Smooth muscle cell (in vitro differentiated cells): ENCODE data around the gene COL20A1. TPM values are rescaled to one million over a fixed set of nuclear protein-coding genes. Genes with fewer than 3 reads are reported as not detected.

Source experiments
- DNase-seq: peaks from one replicate; lab custom pipeline; 2025; ENCODE audit not compliant: unreplicated experiment; lab: John Stamatoyannopoulos, UW
- H2AFZ ChIP-seq: fragments of 200-600 bp; sonication (generic); 2 replicates; pipeline ENCODE4 v1.6.0; 2016; ENCODE audit warnings: antibody characterized with exemption, low read depth, mild to moderate bottlenecking
- H3F3A ChIP-seq: fragments of 200-600 bp; sonication (generic); 2 replicates; pipeline ENCODE4 v1.6.0; 2017; ENCODE audit warnings: antibody characterized with exemption, low read depth
- H3K27ac ChIP-seq: fragments of 200-600 bp; sonication (generic); 2 replicates; pipeline ENCODE4 v1.5.1; 2016; ENCODE audit warnings: low read depth, mild to moderate bottlenecking
- H3K27me3 ChIP-seq: fragments of 200-600 bp; sonication (generic); 2 replicates; pipeline ENCODE4 v1.6.1; 2016; ENCODE audit warnings: low read depth, mild to moderate bottlenecking
- H3K36me3 ChIP-seq: fragments of 200-600 bp; sonication (generic); 2 replicates; pipeline ENCODE4 v1.5.1; 2016; ENCODE audit warnings: low read depth
- H3K4me1 ChIP-seq: fragments of 200-600 bp; sonication (generic); 2 replicates; pipeline ENCODE4 v1.5.1; 2016; ENCODE audit warnings: low read depth
- H3K4me2 ChIP-seq: fragments of 200-600 bp; sonication (generic); 2 replicates; pipeline ENCODE4 v1.6.0; 2016; ENCODE audit warnings: mild to moderate bottlenecking
- H3K4me3 ChIP-seq: fragments of 200-600 bp; sonication (generic); 2 replicates; pipeline ENCODE4 v1.5.1; 2016; ENCODE audit warnings: mild to moderate bottlenecking
- H3K79me2 ChIP-seq: fragments of 200-600 bp; sonication (generic); 2 replicates; pipeline ENCODE4 v1.6.0; 2016; ENCODE audit warnings: low read depth, mild to moderate bottlenecking
- H3K9ac ChIP-seq: fragments of 200-600 bp; sonication (generic); 2 replicates; pipeline ENCODE4 v1.6.0; 2016; ENCODE audit warnings: low read depth
- H3K9me3 ChIP-seq: fragments of 200-600 bp; sonication (generic); replicated peaks from 2 replicates; pipeline ENCODE4 v1.5.1; 2016; ENCODE audit warnings: low read depth
- H4K20me1 ChIP-seq: fragments of 200-600 bp; sonication (generic); 2 replicates; pipeline ENCODE4 v1.6.0; 2016; ENCODE audit warnings: low read depth
- WGBS: methylation state at CpG from one replicate; pipeline ENCODE4 v1.1.7; 2016; ENCODE audit warnings: low lambda C conversion rate; 5-methylcytosine and 5-hydroxymethylcytosine counted together
- polyA plus RNA-seq: library from polyadenylated mRNA; unstranded; fragments of >200 nt; fragmentation: Nextera tagmentation; extraction: Ambion mirVana; gene quantifications from 2 replicates; pipeline ENCODE4 v1.2.1, GENCODE V29; 2016
- total RNA-seq: library from RNA; depleted of rRNA; stranded (reverse); fragments of >200 nt; gene quantifications from 2 replicates; pipeline ENCODE4 v1.2.3, GENCODE V29; 2014
- TF ChIP-seq, protein P1 (sequence below): fragments of 200-600 bp; sonication (generic); IDR thresholded peaks from 2 replicates; pipeline ENCODE4 v1.5.1; 2017; ENCODE audit warnings: borderline replicate concordance, mild to moderate bottlenecking, antibody characterized with exemption; ENCODE audit not compliant: insufficient read depth, poor library complexity, severe bottlenecking

COL20A1 gene
- total and polyA plus RNA-seq, 2 experiments from 2014 or later = 0.23 to 0.36 TPM

DNA sequence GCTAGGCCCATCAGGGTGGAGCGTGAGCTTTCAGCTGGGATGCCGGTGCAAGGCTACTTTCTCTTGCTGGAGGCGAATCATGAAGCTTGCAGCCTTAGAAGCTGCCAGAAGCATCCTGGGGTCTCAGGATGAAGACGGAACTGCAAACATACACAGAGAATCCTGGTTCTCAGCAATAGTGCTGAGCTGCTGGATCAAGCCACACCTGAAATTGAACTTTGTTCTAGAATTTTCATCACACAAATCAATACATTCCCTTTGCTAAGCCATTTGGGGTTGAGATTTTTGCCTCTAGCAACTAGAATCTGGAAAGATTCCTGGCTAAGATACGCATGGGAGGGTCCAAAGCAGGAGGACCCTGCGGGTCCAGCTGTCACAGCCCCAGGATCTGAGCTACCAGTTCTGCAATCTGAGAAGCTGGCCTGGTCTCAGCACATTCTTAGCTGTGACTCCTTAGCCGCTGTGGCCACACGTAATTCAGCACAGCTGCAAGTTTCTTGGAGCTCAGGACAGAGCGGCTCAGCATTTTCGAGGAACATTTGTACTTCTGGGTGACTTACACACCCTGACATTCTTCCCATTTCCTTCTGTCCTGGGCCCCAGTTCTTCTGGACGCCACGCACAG lies 27.0 kb upstream of the COL20A1 start:
- no peaks in the 10 kb centered on the region for H3K27me3 ChIP-seq
- WGBS = 87% methylated on average over 12 of the region's 12 CpGs
- H2AFZ ChIP-seq = no peak overlapping the region
- peaks cover 4% of the 10 kb centered on the region for H3F3A ChIP-seq
- H3K4me1 ChIP-seq = peaks cover 15% of the 10 kb centered on the region
- no peak overlapping the region for H3K9ac ChIP-seq
- no peaks in the 10 kb centered on the region for H3K79me2 ChIP-seq
- no peak for DNase-seq
- no peaks in the 10 kb centered on the region for H4K20me1 ChIP-seq
- no peak overlapping the region for H3K4me3 ChIP-seq
- H3K36me3 ChIP-seq = no peaks in the 10 kb centered on the region
- TF ChIP-seq, protein P1, sequence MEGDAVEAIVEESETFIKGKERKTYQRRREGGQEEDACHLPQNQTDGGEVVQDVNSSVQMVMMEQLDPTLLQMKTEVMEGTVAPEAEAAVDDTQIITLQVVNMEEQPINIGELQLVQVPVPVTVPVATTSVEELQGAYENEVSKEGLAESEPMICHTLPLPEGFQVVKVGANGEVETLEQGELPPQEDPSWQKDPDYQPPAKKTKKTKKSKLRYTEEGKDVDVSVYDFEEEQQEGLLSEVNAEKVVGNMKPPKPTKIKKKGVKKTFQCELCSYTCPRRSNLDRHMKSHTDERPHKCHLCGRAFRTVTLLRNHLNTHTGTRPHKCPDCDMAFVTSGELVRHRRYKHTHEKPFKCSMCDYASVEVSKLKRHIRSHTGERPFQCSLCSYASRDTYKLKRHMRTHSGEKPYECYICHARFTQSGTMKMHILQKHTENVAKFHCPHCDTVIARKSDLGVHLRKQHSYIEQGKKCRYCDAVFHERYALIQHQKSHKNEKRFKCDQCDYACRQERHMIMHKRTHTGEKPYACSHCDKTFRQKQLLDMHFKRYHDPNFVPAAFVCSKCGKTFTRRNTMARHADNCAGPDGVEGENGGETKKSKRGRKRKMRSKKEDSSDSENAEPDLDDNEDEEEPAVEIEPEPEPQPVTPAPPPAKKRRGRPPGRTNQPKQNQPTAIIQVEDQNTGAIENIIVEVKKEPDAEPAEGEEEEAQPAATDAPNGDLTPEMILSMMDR = no peak
- no peak overlapping the region for H3K27ac ChIP-seq
- H3K9me3 ChIP-seq = no peaks in the 10 kb centered on the region
- no peak overlapping the region for H3K4me2 ChIP-seq

DNA sequence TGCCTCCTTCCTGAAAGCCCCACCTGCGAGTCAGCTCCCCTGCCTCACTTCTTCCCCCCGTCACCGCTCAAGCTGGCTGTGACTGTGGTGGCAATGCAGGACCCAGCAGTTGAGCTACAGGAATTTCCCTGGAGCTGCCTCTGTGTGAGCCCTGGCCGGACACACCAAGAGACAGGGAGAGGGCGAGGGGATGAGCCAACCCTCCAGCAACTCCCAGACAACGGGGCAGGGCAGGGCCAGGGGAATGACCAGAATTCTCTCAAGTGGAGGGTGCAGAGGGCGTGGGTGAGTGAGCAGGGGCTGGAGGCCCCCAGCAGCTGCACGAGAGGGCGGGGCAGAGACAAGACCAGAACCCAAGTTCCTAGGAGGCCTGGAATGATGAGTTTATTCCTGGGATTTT lies 25.3 kb upstream of the COL20A1 start:
- H3K27ac ChIP-seq = peak overlapping the region; percentile 34
- H3K36me3 ChIP-seq = no peaks in the 10 kb centered on the region
- H3F3A ChIP-seq = peaks cover 4% of the 10 kb centered on the region
- H3K4me2 ChIP-seq = peak overlapping the region; percentile 48
- no peak for DNase-seq
- whole genome bisulfite sequencing = 45% methylated on average over 9 of the region's 9 CpGs
- H3K4me1 ChIP-seq = peaks cover 9% of the 10 kb centered on the region
- peaks cover 13% of the 10 kb centered on the region for H3K79me2 ChIP-seq
- H3K4me3 ChIP-seq = no peak overlapping the region
- H3K9me3 ChIP-seq = no peaks in the 10 kb centered on the region
- H4K20me1 ChIP-seq = no peaks in the 10 kb centered on the region
- TF ChIP-seq, protein P1 = no peak
- H3K9ac ChIP-seq = no peak overlapping the region
- H3K27me3 ChIP-seq = no peaks in the 10 kb centered on the region
- no peak overlapping the region for H2AFZ ChIP-seq

DNA sequence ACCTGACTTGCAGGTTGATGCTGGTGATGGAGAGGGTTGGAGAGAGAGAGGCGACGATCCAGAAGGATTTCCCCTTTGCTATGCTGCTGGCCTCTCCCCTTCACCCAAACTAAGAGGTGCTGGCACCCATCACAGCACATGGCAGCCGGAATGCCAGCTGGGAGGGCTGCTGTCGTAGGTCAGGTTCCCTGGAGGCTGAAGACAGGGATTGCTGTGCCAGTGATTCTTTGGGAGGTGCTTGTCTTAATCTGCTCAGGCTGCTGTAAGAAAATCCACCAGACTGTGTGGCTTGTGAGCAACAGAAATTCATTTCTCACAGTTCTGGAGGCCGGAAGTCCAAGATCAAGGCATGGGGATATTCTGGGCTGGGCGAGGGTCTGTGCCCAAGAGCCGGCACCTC lies 24.7 kb upstream of the COL20A1 start:
- Histone ChIP-seq H3K36me3 (no peaks in the 10 kb centered on the region), H2AFZ (no peak overlapping the region), H3K4me1 (peaks cover 10% of the 10 kb centered on the region), H3K4me3 (no peak overlapping the region), H3K9ac (no peak overlapping the region), H3F3A (peaks cover 6% of the 10 kb centered on the region), H3K27me3 (no peaks in the 10 kb centered on the region), H3K4me2 (peak overlapping the region; percentile 48), H4K20me1 (peaks cover 2% of the 10 kb centered on the region), H3K27ac (peak overlapping the region; percentile 34), H3K79me2 (peaks cover 19% of the 10 kb centered on the region), H3K9me3 (no peaks in the 10 kb centered on the region)
- no peak for DNase-seq
- WGBS = 75% methylated on average over 7 of the region's 7 CpGs
- TF ChIP-seq, protein P1 = no peak
